ENCODE results near the gene PDCD4. TPM values are rescaled to one million over a fixed set of nuclear protein-coding genes. Genes with fewer than 3 reads are reported as not detected.

Gene PDCD4
- 75.9 TPM for total RNA-seq
- 57.7 TPM for polyA plus RNA-seq (ENCODE audit: insufficient read depth, low read depth, low replicate concordance)
- long read RNA-seq, donor 1, partial matches to known transcripts = 0 of 4 reads
- long read RNA-seq, donor 1, other reads (novel, unspliced or antisense) = 0 of 4 reads
- long read RNA-seq, donor 2, transcript PDCD4-201 (12 exons, 3,602 nt) = major isoform, 5 of 5 reads
- long read RNA-seq, donor 2, partial matches to known transcripts = 0 of 5 reads
- long read RNA-seq, donor 2, other reads (novel, unspliced or antisense) = 0 of 5 reads
- long read RNA-seq, donor 3, transcript PDCD4-201 (12 exons, 3,602 nt) = major isoform, 10 of 10 reads
- long read RNA-seq, donor 3, partial matches to known transcripts = 0 of 10 reads
- long read RNA-seq, donor 3, other reads (novel, unspliced or antisense) = 0 of 10 reads
- long read RNA-seq, donor 4, transcript PDCD4-201 (12 exons, 3,602 nt) = major isoform, 14 of 14 reads
- long read RNA-seq, donor 4, partial matches to known transcripts = 0 of 14 reads
- long read RNA-seq, donor 4, other reads (novel, unspliced or antisense) = 0 of 14 reads
- long read RNA-seq, donor 5, partial matches to known transcripts = 0 of 1 reads
- long read RNA-seq, donor 5, other reads (novel, unspliced or antisense) = 0 of 1 reads
- long read RNA-seq, donor 6, transcript PDCD4-201 (12 exons, 3,602 nt) = major isoform, 12 of 24 reads
- long read RNA-seq, donor 6, partial matches to known transcripts = 11 of 24 reads
- long read RNA-seq, donor 6, other reads (novel, unspliced or antisense) = 0 of 24 reads
- long read RNA-seq, donor 7, transcript PDCD4-201 (12 exons, 3,602 nt) = major isoform, 35 of 51 reads
- long read RNA-seq, donor 7, partial matches to known transcripts = 3 of 51 reads
- long read RNA-seq, donor 7, other reads (novel, unspliced or antisense) = 11 of 51 reads
- long read RNA-seq, donor 8, transcript PDCD4-201 (12 exons, 3,602 nt) = major isoform, 6 of 6 reads
- long read RNA-seq, donor 8, partial matches to known transcripts = 0 of 6 reads
- long read RNA-seq, donor 8, other reads (novel, unspliced or antisense) = 0 of 6 reads
- long read RNA-seq, donor 9, partial matches to known transcripts = 0 of 4 reads
- long read RNA-seq, donor 9, other reads (novel, unspliced or antisense) = 0 of 4 reads
- long read RNA-seq, donor 10, transcript PDCD4-201 (12 exons, 3,602 nt) = major isoform, 5 of 34 reads
- long read RNA-seq, donor 10, partial matches to known transcripts = 29 of 34 reads
- long read RNA-seq, donor 10, other reads (novel, unspliced or antisense) = 0 of 34 reads

DNA sequence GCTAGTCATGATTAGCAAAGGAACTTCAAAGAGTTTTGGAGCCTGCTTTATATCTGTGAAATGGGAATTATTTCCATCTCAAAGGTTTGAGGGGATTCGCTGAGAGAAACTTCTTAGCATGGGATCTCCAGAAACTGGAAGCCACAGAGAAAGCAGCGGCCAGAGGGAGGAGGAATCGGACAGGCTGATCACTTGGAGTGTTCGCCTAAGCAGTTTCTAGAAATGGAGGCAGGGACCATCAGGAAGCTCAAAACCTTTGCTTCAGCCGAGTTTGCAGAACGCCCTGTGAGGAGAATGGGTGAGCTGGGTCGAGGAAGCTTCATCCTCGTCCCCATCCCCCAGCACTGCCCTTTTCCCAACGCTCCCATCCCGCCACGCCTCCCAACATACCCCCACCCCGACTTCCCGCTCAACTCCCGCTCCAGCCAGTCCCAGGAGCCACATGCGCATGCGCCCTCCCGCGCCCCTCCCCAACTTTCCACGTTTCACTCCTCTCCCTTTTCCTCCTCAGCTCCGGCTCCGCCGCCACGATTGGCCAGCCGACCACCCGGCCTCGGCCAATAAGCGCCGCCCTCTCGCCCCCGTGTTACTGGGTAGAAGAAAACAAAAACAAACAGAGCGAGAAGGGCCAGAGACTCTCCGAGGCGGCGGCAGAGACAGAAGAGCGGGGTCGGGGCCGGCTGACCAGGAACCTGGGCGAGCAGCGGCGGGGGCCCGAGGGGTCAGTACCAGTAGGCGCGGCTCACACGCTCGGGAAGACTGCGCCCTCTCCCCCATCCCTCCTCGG, at the start of gene PDCD4:
TSS of gene PDCD4 (plus strand) at position 631 of the 787 bp plus-strand sequence. CDS start 4,100 bp downstream, outside the sequence.
- peak within 1 kb of the TSS; percentile 90 to 91 for H3K27ac ChIP-seq (ENCODE audit: low read depth in 2 of 2, low read length in 2 of 2)
- intact Hi-C loops (cut with DNase I) = no loop called here
- DNase-seq (peak; percentile 100), FAIRE-seq (peak; percentile 74)
- H3K27me3 ChIP-seq (ENCODE audit: control insufficient read depth, insufficient read depth, low read length) = no peaks in the 10 kb centered on the region
- peak within 1 kb of the TSS; percentile 75 to 88 (median 85) for H3K4me3 ChIP-seq (ENCODE audit: low read length in 3 of 3)
- peaks cover 0 to 8% (median 2%) of the 10 kb centered on the region in 3 donors for H3K4me1 ChIP-seq (ENCODE audit: control insufficient read depth in 2 of 3, insufficient read depth in 2 of 3, low read depth in 1 of 3, low read length in 3 of 3)
- H3K9me3 ChIP-seq (ENCODE audit: control insufficient read depth in 2 of 3, insufficient read depth in 1 of 3, low read length in 3 of 3) = no peaks in the 10 kb centered on the region
- H3K36me3 ChIP-seq (ENCODE audit: control insufficient read depth in 2 of 3, insufficient read depth in 3 of 3, low read length in 3 of 3) = no peaks in the 10 kb centered on the region
- TF ChIP-seq, protein P1, sequence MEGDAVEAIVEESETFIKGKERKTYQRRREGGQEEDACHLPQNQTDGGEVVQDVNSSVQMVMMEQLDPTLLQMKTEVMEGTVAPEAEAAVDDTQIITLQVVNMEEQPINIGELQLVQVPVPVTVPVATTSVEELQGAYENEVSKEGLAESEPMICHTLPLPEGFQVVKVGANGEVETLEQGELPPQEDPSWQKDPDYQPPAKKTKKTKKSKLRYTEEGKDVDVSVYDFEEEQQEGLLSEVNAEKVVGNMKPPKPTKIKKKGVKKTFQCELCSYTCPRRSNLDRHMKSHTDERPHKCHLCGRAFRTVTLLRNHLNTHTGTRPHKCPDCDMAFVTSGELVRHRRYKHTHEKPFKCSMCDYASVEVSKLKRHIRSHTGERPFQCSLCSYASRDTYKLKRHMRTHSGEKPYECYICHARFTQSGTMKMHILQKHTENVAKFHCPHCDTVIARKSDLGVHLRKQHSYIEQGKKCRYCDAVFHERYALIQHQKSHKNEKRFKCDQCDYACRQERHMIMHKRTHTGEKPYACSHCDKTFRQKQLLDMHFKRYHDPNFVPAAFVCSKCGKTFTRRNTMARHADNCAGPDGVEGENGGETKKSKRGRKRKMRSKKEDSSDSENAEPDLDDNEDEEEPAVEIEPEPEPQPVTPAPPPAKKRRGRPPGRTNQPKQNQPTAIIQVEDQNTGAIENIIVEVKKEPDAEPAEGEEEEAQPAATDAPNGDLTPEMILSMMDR (IDR thresholded peaks at IDR 0.05; ENCODE audit: borderline replicate concordance, extremely low read depth, insufficient read depth) = no peak
- H3K9ac ChIP-seq (ENCODE audit: low read length in 3 of 3) = peak within 1 kb of the TSS; percentile 71 to 92 (median 81)

DNA sequence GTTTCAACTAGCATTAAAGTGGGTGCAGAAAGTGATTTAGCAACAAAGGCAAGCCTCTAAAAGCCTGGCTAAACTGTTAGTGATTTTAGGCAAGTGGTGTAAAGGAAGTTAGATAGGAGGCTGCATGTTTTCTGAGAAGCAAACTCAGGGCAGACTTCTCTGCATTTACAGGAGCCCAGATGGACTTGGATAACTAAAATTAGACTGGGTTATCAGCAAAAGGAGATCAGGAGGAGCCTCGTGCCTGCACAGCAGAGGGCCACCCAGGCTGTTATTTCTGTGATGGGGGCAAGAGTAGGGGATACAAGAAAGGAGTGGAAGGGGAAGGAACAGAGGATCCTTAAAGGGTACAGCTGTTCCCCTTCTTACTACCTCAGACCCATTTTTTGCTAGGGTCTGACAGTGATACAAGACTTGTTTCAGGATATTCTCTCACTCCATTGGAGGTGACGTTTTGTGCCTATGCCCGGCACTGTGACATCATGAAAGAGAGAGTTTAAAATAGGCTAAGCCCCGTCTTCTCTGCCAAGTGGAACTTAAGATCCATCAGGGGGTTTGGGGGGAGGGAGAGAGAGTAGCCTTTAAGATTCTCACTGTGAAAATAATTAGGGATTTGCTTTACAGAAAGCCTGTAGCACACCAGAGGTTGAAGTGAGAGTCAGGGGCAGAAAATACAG, 49.6 kb upstream of the PDCD4 start:
- H3K9me3 ChIP-seq (ENCODE audit: control insufficient read depth in 2 of 3, insufficient read depth in 1 of 3, low read length in 3 of 3) = no peaks in the 10 kb centered on the region
- TF ChIP-seq, protein P1 (IDR thresholded peaks at IDR 0.05; ENCODE audit: borderline replicate concordance, extremely low read depth, insufficient read depth) = no peak
- H3K36me3 ChIP-seq (ENCODE audit: control insufficient read depth in 2 of 3, insufficient read depth in 3 of 3, low read length in 3 of 3) = no peaks in the 10 kb centered on the region
- DNase-seq (no peak), FAIRE-seq (no peak)
- H3K27me3 ChIP-seq (ENCODE audit: control insufficient read depth, insufficient read depth, low read length) = no peaks in the 10 kb centered on the region
- H3K4me3 ChIP-seq (ENCODE audit: low read length in 3 of 3) = no peak overlapping the region
- H3K27ac ChIP-seq (ENCODE audit: low read depth in 2 of 2, low read length in 2 of 2) = peak overlapping the region; percentile 57 to 68
- H3K4me1 ChIP-seq (ENCODE audit: control insufficient read depth in 2 of 3, insufficient read depth in 2 of 3, low read depth in 1 of 3, low read length in 3 of 3) = peaks cover 4 to 34% (median 21%) of the 10 kb centered on the region in 3 donors
- H3K9ac ChIP-seq (ENCODE audit: low read length in 3 of 3) = no peak overlapping the region
- intact Hi-C loops (cut with DNase I) = no loop called here
